IPS-NIHi11 (cell line): ENCODE measurements around the gene ENOX1.

ENCODE experiments used
- DNase-seq: peaks from one replicate; pipeline ENCODE4 v3.0.0; 2012; ENCODE audit warnings: mixed read lengths, low spot score

ENOX1 gene

DNA sequence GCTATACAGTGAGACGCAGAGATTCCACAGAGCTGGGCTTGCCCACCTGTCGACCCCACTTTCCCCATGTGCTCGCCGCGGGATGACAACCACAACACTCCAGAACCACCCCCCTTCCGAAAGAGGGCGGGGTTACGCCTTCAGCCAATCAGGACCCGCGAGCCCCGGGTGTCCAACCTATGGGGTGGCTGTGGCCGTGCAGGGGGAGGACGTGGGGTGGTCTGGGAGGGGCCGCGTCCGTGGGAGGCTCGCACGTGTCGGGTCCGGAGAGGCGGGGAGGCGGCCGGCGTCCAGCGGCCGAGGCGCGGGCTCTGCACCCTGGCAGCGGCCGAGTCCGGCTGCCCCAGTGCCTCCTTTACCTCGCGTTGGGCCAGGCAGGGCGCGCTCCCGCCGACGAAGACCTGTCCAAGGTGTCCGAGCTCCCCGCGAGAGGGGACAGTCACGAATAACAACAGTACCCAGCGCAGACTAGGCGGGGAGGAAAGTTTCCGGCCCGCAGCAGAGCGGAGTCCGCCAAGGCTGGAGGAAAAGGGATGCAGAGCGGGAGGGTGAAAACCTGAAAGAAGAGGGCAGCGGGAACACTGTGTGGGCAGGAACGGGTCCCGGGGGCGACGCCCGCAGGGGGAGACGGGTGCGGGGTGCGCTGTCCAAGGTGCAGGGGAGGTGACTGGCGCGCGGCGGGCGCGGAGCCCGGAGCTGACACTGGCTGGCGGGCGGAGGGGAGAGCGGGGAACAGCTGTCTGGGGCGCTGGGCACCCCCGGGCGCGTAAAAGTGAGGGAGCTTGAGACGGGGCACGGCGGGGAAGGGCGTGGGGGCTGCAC lies 911 bp downstream of the ENOX1 start:
- DNase-seq, result peak; percentile 81

DNA sequence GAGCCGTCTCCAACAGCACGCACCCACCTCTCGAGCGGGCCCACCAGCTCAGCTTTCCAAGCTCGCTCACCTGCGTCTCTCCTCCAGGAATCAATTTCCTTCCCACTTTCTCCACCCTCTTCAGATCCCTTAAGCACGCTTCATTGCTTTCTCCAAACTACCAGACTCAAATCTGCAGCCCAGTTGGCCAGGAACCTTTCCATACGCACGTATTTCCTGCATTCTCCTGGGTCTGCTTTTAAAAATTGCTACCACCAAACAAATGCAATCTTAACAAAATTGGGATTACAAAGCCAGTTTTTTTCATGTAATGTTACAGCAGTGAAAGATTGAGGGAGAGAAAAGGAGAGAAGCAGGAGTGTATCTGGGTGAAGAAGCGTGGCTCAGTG lies 1.5 kb downstream of the ENOX1 start:
- DNase-seq, result no peak

DNA sequence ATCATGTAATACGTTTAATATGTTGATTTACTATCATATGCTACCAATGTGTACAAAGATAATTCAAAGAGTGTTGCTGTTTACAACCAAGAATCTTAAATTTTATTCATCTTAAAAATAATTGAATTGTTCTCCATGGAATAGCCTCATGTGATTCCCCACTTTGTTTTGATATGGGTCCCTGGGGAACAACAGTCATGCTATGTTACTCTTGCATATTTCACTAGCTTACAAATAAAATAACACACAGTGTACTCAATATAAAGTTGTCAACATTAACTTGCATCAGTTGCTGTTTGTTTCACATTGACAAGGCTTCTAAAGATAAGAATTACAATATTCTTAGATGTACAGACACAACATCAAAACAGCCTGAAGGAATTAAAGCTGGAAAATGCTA lies 2.3 kb downstream of the ENOX1 start:
- DNase-seq, result no peak

DNA sequence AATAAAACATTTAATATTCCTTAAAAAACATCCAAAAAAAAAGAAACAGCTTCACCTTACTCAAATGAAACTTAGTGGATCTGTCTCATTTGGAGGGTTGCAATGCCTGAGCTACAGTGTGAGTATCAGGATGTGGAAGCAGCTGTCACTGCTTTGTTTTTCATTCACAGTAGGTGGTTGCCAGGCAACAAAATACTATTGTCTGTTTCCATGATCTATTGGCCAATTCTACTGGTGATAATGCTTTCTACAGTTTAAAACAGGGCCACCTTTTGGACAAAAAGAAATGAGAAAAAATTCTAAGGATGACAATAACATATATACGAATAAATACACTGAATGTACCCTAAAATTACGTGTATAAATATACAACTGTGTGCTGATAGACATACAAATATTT lies 3.0 kb downstream of the ENOX1 start:
- no peak for DNase-seq

DNA sequence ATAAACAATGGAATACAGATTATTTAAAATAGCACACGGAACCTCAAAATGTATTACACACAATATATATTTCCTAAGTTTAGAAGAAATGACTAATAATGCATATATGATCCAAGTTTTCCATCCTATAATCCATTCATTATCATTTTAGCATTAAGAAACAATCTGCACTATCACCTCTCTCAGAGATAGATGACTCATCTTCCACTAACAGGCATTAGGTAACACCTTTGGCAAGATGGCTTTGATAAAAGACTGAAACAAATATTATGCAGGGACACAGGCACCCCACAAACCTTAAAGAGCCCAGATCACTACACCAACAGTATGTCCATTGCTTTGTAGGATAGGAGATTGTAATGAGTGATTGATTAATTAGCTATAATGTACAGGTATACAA lies 4.1 kb downstream of the ENOX1 start:
- no peak for DNase-seq

DNA sequence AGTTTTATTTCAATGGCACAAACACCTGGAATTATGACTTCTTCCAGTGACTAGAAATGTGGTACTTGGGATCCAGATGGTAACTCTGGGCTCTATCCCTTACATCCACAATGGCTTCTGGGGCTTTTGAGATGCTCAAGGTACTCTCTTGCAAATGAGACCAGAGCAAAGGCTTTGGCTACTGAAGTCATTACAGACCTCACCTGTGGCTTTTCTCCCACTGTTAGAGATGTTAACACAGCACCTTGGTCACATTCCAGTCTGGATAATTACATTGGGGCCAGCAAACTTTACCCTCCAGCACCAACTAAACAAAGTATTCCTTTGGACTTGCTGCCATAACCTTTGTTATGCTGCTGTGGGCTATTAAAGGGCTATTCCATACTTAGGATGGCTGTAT lies 6.1 kb downstream of the ENOX1 start:
- no peak for DNase-seq

DNA sequence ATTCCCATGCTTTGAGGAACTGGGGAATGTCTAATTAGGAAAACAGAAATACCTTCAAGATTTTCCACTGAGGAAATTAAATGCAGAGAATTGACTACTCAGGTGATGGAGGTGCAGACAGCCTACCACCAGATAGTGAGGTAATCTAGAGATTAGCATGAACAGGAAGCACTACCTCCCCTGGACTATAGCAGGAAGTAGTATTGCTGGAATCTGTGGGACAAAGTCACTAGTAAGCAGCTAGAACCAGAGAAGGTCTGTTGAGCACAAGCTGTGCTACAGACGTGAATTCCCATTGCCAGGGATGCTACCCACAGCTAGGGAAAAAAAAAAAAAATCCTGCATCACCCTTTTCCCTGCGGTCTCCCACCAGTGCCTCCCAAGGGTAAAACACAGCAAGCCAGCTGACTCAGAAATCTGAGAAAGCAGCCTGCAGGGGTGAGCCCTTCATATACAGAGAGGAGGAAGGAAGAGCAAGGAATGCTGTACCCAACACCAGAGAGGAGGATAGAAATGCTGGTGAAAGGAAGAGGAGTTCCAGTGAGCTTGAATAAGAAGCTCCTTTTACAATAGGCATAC lies 10.2 kb downstream of the ENOX1 start:
- DNase-seq, result no peak

DNA sequence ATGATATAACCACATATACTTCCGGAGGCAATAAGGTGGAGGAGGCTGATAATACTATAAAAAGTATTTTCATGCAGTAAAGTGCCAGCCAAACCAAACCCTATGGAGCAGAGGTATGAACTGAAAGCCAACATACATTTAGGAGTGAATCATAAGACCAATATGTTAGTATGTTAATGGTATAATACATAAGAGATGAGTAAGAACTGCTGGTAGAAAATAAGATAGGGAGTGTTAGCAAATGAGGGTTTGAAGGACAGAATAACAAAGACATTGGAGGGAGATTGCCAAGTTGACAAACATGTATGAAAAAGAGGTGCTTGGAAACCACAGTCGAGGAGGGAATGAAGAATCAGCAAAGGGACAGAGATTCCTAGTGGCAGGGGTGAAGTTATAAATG lies 10.8 kb downstream of the ENOX1 start:
- no peak for DNase-seq

DNA sequence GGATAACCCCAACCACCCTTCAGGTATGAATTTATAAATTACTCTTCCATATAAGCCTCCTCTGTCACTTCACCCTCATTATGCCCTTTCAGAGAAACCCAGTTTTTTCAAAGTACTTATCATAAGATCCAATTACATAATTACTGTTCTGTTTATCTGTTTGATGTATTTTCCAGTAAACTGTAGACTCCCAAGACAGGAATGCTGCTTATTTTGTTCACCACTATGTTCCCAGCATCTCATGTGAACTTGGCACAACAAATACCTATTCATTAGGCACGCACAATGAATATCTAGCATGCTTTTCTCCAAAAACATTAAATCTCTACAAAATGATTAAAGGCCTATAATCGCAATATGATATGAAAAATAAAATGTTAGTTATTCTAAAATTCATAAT lies 13.2 kb downstream of the ENOX1 start:
- no peak for DNase-seq

DNA sequence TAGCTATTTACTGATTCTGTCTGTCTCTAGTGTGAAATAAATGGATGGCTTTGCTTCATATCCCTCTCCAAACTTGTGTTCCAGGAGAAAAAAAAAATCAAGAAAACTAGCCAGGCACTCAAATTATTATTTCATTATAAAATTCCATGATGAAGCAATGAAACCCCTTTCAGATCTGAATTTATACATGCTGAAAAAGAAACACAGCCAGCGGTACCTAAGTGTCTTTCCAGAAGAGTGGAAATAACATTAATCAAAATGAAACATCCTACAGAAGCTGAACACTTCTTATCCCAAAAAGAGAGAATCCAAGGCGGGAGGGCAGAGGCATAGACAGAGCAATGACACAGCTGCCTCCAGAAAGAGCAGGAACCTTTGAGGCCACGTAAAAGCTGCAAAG lies 15.9 kb downstream of the ENOX1 start:
- DNase-seq, result no peak

DNA sequence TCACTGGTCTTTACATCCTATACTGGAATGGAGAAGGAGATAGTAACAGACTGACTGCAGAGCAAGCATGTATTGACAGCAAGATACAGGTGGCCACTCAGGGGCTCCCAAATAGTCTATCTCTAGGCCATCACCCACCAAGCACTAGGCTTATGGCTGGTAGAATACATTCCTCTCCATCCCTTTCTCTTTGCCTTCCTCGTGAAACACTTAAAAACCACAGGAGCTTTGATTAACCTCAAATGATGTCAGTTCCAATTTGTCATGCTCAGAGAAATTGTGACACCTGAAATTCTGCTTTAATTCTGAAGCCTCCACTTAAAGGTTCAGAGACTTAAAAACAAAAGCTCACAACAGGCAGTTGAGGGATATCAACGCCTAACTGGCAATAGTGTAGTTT lies 17.2 kb downstream of the ENOX1 start:
- DNase-seq, result no peak

DNA sequence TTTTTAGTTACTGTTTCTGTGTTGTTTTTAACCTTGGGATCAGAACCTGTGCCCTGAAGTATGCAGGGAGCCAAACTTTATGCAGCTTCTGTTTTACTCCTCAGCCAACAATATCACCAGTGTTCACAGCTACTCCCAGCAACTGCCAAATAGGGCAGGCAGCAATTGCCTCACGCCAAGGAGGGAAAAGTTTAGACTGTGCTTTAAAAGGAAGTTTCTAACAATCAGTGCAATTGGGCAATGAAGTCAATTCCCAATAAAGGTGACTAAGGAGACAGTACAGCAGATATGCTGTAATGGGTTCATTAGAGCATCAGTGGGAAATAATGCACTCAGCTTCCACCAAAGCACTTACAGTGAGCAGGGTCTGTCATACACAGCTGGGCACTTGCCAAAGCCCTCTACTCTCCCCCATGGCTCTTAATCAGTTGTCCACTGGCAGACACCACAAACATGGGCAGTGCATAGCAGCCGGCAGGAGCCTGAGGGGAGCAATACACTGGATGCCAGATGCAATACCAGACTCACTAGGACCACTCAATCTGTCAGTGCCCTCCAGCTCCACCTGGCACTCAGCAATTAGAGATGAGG lies 19.3 kb downstream of the ENOX1 start:
- DNase-seq, result no peak

DNA sequence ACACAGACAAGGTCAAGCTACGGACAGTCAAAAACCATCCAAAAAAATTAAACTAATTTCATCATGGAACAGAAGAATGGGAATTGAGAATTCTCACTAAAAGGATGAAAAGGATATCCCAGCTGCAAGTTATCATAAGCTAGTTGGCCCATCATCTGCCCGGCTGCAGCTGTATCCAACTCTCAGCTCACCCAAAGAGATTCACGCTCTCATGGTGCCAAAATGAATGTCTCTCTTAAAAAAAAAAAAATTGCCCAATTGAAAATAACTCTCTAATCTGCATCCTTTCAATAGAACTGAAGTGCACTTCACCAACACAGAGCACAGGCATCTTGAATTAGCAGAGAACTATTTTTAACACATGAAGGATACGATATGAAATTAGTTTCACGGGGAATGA lies 20.0 kb downstream of the ENOX1 start:
- DNase-seq, result no peak

DNA sequence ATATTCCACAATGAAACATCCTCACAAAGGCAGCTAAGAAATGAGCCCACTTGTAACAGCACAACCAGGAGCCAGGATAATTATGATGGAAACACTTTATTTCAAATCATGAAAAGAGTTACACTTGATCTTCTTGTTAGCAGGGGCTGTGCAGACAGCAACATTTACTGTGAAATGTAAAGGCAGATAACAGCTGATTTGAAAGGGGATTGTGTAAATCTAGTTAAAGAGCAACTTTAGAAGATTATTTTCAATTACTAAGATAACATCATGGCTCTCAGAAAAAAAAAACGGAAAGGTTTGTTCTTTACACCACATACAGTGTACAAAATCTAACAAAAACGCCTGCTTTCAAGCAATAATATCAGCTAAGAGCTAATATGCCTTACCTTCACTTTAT lies 22.4 kb downstream of the ENOX1 start:
- DNase-seq, result no peak

DNA sequence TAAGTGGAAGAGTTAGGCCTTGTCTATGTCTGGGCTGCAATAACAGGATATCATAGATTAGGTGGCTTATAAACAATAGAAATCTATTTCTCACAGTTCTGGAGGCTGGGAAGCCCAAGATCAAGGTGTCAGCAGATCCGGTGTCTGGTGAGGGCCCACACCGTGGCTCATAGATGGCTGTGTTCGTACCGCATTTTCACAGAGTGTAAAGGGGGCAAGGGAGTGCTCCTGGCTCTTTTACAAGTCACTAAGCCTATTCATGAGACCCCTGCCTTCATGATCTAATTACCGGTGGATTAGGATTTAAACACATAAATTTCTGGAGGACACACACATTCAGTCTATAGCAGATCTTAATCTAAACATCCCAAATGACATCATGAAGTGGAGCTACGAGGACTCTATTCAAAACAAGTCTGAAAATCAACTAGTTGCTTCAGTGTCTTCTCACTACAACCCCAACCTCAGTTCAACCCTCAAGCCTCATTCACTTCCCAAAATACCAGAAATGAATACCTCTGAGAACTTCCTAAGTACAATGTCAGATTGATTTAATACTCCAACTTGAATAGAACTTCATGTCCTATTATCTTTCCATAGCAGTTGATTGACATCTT lies 23.5 kb downstream of the ENOX1 start:
- DNase-seq, result no peak

DNA sequence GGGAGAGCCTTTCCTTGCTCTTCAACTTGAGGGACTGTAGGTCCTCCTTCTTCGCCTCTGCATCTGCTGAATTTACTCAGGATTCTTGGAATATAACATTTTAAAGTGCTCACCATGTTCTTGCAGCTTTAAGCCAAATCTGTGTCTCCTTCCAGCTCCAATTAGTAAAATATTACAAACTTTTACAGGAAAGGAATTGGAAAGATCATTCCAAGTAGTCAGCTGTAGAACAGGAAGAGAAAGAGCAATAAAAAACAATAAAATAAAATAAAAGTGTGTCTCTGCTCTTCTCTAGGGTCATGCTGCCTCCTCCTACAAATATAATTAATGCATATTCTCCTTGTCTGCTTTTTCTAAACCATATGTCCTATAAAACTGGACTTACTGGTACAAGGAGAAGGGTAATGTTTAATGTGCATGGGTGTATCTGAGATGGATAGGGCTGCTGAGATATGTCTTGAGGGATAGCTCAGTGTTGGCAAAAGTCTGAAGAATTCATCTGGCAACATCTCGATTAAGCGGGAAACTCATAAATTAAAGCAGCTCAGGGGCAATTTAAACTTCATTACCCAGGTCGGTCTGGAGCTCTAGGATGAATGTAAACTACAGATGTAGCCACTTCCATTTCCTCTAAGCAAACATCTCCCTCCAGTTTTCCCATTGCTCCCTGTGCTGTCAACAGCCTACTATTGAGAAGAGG lies 25.0 kb downstream of the ENOX1 start:
- no peak for DNase-seq

DNA sequence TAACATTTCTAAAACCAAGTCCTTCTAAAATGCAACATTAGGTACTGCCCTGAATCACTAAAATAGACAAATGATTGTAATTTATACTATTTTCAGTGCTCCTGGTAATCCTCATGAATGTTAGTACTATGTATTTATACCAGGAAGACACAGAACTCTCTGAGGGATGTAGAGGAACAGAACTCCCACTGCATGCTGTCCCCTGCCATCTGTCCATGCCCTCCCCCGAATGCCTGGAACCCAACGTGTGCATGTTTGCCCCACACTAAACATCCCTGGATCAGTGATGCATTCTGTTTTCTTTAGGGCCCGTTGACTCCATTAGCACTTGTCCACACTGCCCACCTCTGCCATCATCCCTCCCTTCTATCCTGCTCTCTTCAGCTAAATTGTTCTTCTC lies 26.5 kb downstream of the ENOX1 start:
- DNase-seq, result no peak

DNA sequence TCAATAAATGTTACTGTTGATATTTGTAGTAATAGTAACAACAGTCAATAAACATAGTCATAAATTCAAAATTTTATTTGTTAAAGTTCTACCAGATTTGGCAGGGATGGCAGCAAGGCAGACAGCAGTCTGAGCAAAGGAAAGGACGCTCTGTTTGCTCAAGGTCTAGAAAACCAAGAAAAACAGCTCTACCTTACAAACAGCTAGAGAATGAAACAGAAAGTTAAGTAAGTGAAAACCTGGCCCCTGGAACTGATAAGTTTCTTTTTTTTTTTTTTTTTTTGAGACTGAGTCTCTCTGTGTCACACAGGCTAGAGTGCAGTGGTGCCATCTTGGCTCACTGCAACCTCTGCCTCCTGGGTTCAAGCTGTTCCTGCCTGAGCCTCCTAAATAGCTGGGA lies 27.9 kb downstream of the ENOX1 start:
- DNase-seq, result no peak

DNA sequence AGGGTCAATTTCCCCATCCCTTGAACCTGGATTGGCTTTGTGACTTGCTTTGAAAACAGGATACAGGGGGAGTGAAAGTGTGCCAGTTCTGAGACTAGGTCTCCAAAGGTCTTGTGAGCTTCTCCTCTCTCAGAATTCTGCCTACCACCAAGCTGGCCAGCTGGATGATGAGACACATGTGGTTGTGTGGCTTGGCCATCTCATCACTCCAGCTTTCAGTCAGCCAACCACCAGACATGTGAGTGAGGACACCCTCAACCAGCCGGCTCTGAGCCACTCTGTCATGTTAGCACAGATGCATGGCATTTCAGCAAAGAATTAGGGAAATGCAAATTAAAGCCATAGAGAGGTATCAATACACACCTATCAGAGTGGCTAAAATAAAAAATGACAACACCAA lies 29.5 kb downstream of the ENOX1 start:
- no peak for DNase-seq

DNA sequence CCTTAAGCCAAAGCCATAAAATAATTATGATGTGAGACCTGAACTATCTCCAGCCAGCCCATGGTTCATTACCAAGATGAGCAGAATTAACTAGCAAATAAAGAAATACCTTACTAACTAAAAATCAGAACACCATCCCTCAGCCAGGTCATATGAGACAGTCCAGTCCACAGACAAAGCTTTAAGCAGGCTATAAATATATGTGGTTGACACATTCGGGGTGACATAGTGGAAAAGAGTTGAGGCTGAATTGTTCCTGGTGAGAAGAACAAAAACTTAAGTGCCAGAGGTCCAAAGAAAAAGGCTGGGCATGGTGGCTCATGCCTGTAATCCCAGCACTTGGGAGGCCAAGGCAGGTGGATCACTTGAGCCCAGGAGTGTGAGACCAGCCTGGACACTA lies 30.9 kb downstream of the ENOX1 start:
- no peak for DNase-seq

DNA sequence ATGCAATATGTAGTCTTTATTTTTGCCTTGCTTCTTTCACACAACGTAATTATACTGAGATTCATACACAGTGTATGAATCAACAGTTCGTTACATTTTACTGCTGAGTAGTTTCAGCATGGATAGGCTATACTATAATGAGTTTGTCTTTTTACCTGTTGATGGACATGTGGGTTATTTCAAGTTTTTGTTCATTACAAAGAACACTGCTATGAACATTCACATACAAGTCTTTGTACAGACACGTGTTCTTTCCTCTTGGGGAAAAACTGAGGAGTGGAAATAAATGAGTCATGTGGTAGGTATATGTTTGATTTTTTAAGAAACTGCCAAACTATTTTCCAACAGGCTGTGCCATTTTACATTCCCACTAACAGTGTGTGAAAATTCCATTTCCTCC lies 35.1 kb downstream of the ENOX1 start:
- DNase-seq, result no peak

DNA sequence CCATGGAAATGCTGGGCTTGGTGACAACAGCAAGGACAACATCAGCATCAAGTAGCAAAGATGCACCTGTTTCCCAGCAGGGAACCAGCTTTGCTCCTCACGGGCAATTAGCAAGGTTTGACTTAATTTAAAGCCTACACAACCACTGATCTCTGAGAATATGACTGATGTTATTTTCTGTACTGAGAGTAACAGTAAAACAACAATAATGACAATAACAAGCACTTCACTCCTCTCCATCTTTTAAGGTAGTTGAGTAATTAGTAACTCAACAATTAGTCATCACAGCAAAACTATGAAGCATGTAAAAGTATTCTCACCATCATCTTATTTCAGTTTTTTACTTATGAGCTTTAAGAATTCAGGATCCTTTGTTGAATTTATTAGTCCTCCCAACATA lies 37.3 kb downstream of the ENOX1 start:
- no peak for DNase-seq
